Measurements from ENCODE around the gene THUMPD3. TPM values are rescaled to one million over a fixed set of nuclear protein-coding genes. Genes with fewer than 3 reads are reported as not detected.

The THUMPD3 gene
- total RNA-seq, 1 experiment from 2014 or later: 63.0 TPM

DNA sequence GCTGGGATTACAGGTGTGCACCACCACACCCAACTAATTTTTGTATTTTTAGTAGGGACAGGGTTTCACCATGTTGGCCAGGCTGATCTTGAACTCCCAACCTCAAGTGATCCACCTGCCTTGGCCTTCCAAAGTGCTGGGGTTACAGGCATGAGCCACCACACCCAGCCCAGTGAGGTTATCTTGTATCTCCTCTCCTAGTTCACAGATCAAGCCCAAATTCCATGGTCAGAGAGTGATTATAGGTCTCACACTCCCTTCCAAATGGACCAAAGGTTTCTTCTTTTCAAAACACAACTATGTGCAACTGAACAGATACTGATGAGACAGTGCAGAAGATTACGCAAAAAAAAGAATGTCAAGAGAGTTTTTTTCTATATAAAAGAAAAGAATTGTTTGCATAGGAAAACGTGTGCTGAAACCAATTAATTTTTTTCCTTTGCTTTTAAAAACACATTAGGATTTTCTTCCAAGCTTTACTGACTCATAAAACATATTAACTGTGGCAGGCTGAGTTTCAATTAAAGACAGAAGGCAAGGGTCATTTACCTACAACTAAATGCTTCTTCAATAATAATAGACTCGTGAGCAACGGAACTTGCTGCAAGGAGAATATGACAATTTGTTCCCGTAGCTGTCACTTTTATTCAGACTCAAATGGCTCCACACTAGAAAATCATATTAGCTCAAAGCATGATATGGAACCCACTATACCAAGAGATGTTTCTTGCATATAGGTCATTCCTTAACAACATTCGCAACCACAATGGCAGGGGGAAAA, 30.4 kb upstream of the THUMPD3 start:
- H3K27ac Mint-ChIP-seq (ENCODE audit: low read depth, unreplicated experiment): no peak overlapping the region
- no TSS peak for BruUV-seq (replicated peaks)
- peaks cover 2% of the 10 kb centered on the region for H3K9me3 Mint-ChIP-seq (ENCODE audit: unreplicated experiment)
- no peaks in the 10 kb centered on the region for H3K4me1 Mint-ChIP-seq (ENCODE audit: insufficient read depth, unreplicated experiment)
- H3K36me3 Mint-ChIP-seq (ENCODE audit: insufficient read depth, unreplicated experiment): no peaks in the 10 kb centered on the region
- POLR2A ChIA-PET: no interaction called here
- CTCF ChIA-PET: interaction anchor here (0.7 kb wide), 1 partner anchor 215 kb away, joined by 3 read pairs; no protein-coding TSS in a partner anchor
- H3K4me3 Mint-ChIP-seq (ENCODE audit: unreplicated experiment): no peak overlapping the region
- intact Hi-C loops (cut with micrococcal nuclease): no loop called here
- TF ChIP-seq, protein P1, sequence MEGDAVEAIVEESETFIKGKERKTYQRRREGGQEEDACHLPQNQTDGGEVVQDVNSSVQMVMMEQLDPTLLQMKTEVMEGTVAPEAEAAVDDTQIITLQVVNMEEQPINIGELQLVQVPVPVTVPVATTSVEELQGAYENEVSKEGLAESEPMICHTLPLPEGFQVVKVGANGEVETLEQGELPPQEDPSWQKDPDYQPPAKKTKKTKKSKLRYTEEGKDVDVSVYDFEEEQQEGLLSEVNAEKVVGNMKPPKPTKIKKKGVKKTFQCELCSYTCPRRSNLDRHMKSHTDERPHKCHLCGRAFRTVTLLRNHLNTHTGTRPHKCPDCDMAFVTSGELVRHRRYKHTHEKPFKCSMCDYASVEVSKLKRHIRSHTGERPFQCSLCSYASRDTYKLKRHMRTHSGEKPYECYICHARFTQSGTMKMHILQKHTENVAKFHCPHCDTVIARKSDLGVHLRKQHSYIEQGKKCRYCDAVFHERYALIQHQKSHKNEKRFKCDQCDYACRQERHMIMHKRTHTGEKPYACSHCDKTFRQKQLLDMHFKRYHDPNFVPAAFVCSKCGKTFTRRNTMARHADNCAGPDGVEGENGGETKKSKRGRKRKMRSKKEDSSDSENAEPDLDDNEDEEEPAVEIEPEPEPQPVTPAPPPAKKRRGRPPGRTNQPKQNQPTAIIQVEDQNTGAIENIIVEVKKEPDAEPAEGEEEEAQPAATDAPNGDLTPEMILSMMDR (IDR thresholded peaks at IDR 0.05; ENCODE audit: unreplicated experiment): no peak
- no peaks in the 10 kb centered on the region for H3K27me3 Mint-ChIP-seq (ENCODE audit: insufficient read depth, unreplicated experiment)
- DNase-seq (ENCODE audit: unreplicated experiment): no peak

DNA sequence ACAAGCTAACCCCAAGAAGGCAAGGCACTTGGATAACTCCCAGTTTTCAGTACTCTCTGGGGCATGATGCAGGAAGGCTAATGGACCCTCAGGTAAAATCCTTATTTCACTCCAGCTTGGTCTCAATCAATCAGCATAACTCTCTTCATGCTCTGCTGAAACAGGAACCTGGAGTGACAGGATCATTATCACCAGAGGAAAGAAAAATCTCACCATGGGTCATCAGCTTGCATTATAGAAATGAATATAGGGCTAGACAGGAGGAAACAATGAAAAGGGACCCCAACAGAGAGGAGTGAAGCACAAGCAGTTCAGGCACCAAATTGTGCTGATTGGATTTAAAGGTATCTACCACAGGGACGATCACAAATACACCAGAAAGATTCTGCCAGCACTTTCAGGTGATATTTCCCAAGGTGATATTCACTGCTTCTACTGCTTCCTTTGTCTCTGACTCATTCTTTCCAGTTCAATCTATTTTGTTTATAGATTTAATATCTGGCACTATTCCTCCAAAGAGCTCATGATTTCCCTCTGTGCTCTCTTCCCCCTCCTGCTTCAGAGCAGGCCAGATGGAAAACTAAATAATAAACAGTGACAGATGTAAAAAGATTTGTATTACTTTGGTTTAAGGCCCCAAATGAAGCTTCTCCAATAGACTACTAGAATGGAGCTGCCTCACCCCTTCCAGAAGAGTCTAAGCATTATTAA, 22.9 kb upstream of the THUMPD3 start:
- peak overlapping the region; percentile 46 for H3K27ac Mint-ChIP-seq (ENCODE audit: low read depth, unreplicated experiment)
- no TSS peak for BruUV-seq (replicated peaks)
- H3K9me3 Mint-ChIP-seq (ENCODE audit: unreplicated experiment): no peaks in the 10 kb centered on the region
- CTCF ChIA-PET: interaction anchor here (0.6 to 2.9 kb wide), 3 partner anchors 13 to 1084 kb away, joined by 3 to 16 read pairs (median 3); no protein-coding TSS in a partner anchor
- peaks cover 13% of the 10 kb centered on the region for H3K4me1 Mint-ChIP-seq (ENCODE audit: insufficient read depth, unreplicated experiment)
- H3K36me3 Mint-ChIP-seq (ENCODE audit: insufficient read depth, unreplicated experiment): no peaks in the 10 kb centered on the region
- TF ChIP-seq, protein P1 (IDR thresholded peaks at IDR 0.05; ENCODE audit: unreplicated experiment): no peak
- no peak overlapping the region for H3K4me3 Mint-ChIP-seq (ENCODE audit: unreplicated experiment)
- POLR2A ChIA-PET: interaction anchor here (0.7 to 1.3 kb wide), 4 partner anchors 9 to 23 kb away, joined by 3 read pairs; partner anchors contain the start of gene THUMPD3
- no peaks in the 10 kb centered on the region for H3K27me3 Mint-ChIP-seq (ENCODE audit: insufficient read depth, unreplicated experiment)
- intact Hi-C loops (cut with micrococcal nuclease): no loop called here
- DNase-seq (ENCODE audit: unreplicated experiment): peak; percentile 4

DNA sequence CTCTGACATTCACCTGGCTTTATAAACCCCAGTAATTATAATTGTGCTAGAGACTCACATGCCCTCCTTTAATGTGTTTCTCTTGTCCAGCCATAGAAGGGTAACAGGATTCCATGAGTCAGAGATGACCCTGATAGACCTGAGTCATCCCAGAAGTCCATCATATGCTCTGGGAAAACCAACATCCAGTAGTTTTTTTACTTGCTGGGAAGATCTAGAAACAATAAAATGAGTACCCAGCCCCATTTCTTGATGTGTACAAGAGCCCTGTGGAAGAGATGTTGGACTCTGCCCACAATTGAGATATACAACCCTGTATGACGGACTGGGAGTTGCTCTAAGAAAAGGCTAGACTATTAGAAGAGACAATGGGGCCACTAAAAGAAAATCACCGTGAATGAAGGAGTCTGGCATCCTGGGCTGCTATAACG, 22.4 kb upstream of the THUMPD3 start:
- peaks cover 13% of the 10 kb centered on the region for H3K4me1 Mint-ChIP-seq (ENCODE audit: insufficient read depth, unreplicated experiment)
- peak; percentile 69 for DNase-seq (ENCODE audit: unreplicated experiment)
- no TSS peak for BruUV-seq (replicated peaks)
- TF ChIP-seq, protein P1 (IDR thresholded peaks at IDR 0.05; ENCODE audit: unreplicated experiment): no peak
- H3K36me3 Mint-ChIP-seq (ENCODE audit: insufficient read depth, unreplicated experiment): no peaks in the 10 kb centered on the region
- H3K4me3 Mint-ChIP-seq (ENCODE audit: unreplicated experiment): no peak overlapping the region
- POLR2A ChIA-PET: interaction anchor here (0.7 to 1.0 kb wide), 3 partner anchors 10 to 22 kb away, joined by 3 read pairs; partner anchors contain the start of gene THUMPD3
- intact Hi-C loops (cut with micrococcal nuclease): no loop called here
- CTCF ChIA-PET: interaction anchor here (1.0 to 2.9 kb wide), 2 partner anchors 13 to 37 kb away, joined by 3 to 16 read pairs; no protein-coding TSS in a partner anchor
- H3K27ac Mint-ChIP-seq (ENCODE audit: low read depth, unreplicated experiment): peak overlapping the region; percentile 46
- no peaks in the 10 kb centered on the region for H3K9me3 Mint-ChIP-seq (ENCODE audit: unreplicated experiment)
- no peaks in the 10 kb centered on the region for H3K27me3 Mint-ChIP-seq (ENCODE audit: insufficient read depth, unreplicated experiment)

DNA sequence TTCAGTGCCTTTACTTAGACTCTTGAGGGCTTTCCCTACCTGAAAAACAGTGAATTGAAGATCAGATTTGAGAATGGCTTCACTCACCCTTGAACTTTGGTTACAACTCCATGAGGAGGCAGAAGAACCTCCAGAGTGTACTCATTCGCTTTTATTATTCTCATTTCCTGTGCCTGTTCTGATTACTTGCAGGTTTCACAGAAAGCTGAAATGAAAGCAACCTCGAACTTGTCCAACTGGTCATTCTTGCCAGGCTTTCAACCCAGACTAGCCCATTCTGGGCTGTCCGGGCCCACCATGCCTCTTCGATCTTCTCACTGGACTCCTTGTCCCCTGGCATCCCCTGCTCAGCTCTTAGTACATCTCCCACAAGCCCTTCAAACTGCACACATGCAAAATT, 20.2 kb upstream of the THUMPD3 start:
- H3K36me3 Mint-ChIP-seq (ENCODE audit: insufficient read depth, unreplicated experiment): no peaks in the 10 kb centered on the region

More for the DNA sequence above, 20.2 kb upstream of the THUMPD3 start:
- CTCF ChIA-PET: no interaction called here
- POLR2A ChIA-PET: interaction anchor here (0.7 to 1.3 kb wide), 2 partner anchors 14 to 20 kb away, joined by 3 to 5 read pairs; partner anchors contain the start of gene THUMPD3
- no TSS peak for BruUV-seq (replicated peaks)
- Mint-ChIP-seq H3K4me1 (ENCODE audit: insufficient read depth, unreplicated experiment) (peaks cover 14% of the 10 kb centered on the region), H3K4me3 (ENCODE audit: unreplicated experiment) (no peak overlapping the region), H3K27ac (ENCODE audit: low read depth, unreplicated experiment) (no peak overlapping the region), H3K9me3 (ENCODE audit: unreplicated experiment) (no peaks in the 10 kb centered on the region), H3K27me3 (ENCODE audit: insufficient read depth, unreplicated experiment) (no peaks in the 10 kb centered on the region)
- intact Hi-C loops (cut with micrococcal nuclease): no loop called here
- DNase-seq (ENCODE audit: unreplicated experiment): no peak
- TF ChIP-seq, protein P1 (IDR thresholded peaks at IDR 0.05; ENCODE audit: unreplicated experiment): no peak
